IPS DF 4.7 (cell line): ENCODE data around the gene CBR3.

ENCODE experiments used
- DNase-seq: peaks from one replicate; pipeline ENCODE4 v3.0.0-alpha.2; 2013; ENCODE audit warnings: low spot score; ENCODE audit errors: extremely low read depth

Gene CBR3

GRCh38 chr21:36155603-36156338, 20.9 kb downstream of the CBR3 start:
- no peak for DNase-seq

- no peak for DNase-seq
Measured at GRCh38 chr21:36156339-36156814, 21.5 kb downstream of the CBR3 start.

- DNase-seq: no peak
Measured at GRCh38 chr21:36156815-36157670, 22.2 kb downstream of the CBR3 start, which contains the start of gene DOP1B. Gene DOP1B (plus strand): TSS chr21:36156824. CDS start chr21:36164734, 7,910 bp downstream.

DNA sequence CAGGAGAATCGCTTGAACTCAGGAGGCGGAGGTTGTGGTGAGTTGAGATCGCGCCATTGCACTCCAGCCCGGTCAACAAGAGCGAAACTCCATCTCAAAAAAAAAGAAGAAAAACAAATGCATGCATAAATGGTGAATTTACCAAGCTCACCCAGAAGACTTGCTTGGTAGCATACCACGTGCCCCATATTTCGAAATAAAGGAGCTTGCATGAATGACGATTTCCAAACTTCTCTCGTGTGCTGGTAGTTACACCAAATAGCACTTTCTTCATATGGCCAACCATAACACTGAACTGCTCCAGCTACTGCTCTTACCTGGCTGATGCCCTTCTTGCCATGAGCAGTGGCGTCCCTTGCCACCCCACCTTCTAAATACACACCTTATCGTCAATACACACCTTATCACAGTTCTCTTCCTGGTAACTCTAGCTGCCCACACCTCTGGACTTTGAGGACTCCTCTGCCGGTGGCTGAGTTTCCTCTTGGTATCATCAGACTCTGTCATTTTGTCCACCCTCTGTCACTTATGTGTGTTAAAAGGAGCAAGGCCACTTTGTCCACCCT, 24.6 kb downstream of the CBR3 start:
- DNase-seq: no peak

DNA sequence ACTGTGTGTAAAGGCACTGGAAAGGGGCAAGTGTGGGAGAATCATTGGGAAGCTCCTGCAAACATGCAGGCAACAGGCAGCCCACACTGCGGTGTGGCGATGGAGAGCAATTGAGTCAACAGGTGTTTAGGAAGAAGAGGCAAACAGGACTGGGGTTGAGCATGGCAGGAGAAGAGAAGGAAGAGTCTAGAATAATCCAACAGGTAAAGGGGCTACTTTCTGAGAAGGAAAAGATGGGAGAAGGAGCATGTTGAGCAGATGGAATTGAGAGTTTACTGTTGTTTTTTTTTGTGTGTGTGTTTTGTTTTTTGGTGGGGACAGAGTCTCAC, 25.9 kb downstream of the CBR3 start:
- no peak for DNase-seq

GRCh38 chr21:36162631-36163030, 27.8 kb downstream of the CBR3 start:
- DNase-seq: no peak

DNA sequence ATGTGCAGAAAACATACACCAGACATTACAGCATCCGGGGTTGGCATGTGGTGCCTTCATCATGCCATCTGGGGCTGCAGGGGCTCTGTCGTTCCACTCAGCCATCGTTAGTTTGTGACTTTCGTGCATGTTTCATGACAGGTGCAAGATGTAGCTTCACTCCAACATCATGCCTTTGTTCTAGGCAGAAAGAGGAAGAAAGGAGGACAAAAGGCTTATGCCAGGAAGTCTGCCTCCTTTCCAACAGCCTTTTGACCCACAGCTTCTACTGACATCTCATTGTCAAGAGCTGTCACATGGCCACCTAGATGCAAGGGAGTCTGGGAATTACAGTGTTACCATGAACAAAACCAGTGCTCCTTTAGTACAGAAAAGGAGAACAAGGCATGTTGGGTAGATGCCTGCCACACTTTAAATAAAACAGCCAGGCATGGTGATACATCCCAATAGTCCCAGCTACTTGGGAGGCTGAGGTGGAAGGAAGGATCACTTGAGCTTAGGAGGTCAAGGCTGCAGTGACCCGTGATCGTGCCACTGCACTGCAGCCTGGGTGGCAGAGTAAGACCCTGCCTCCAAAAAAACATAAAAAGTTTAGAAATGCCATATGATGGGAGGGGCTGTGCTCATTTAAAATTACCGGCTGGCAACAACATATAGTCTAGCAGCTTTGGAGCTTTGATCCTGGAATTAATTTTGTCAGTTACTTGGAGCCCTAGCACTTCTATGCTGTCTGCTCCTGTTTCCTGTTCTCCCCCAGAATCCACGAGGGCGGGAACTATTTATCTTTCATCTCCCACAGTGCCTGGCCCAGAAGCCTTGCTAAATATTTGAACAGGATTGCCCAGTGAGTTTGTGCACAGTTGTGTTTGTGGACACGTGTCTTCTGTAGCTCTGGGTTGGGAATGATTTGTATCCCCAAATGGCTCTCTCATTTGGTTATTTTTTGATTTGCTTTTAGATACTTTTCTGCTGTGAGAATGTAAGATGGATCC, 29.2 kb downstream of the CBR3 start:
- DNase-seq: no peak

GRCh38 chr21:36165356-36165755, 30.5 kb downstream of the CBR3 start:
- no peak for DNase-seq

GRCh38 chr21:36166705-36167104, 31.8 kb downstream of the CBR3 start:
- DNase-seq: no peak

- no peak for DNase-seq
Measured at GRCh38 chr21:36167541-36167940, 32.7 kb downstream of the CBR3 start.

DNA sequence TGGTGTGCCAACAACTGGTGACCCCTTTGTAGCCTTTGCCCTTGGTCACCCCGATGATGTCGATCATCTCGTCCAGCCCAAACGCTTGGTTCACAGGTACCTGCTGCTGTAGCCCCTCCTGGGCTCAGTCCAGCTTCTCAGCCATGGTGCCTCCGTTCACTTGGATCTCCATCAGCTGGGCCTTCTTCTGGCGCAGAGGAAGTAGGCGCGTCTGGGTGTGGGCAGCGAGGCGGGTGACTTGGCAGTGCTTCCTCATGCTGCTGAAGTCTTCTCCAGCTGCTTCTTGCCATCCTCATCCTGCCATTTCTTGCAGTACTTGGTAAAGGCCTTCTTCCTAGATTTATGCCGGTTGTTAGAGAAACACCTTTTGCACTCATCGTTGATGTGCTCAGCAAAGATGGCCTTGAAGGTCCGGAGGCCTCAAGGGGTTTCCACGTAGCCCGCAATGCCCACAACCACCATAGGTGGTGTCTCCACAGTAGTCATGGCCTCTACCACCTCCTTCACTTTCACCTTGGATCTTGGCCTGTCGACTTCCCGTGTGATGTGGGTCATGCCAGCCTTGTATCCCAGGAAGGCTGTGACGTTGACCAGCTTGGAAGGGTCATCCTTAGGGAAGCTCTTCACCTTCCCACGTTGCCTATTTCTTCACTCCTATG, 34.7 kb downstream of the CBR3 start:
- DNase-seq: no peak

- no peak for DNase-seq
Measured at GRCh38 chr21:36170823-36171222, 35.9 kb downstream of the CBR3 start.

- no peak for DNase-seq
Measured at GRCh38 chr21:36171336-36171735, 36.5 kb downstream of the CBR3 start.

- DNase-seq: no peak
Measured at GRCh38 chr21:36171741-36172331, 37.0 kb downstream of the CBR3 start.

GRCh38 chr21:36174780-36175179, 39.9 kb downstream of the CBR3 start:
- DNase-seq: no peak

DNA sequence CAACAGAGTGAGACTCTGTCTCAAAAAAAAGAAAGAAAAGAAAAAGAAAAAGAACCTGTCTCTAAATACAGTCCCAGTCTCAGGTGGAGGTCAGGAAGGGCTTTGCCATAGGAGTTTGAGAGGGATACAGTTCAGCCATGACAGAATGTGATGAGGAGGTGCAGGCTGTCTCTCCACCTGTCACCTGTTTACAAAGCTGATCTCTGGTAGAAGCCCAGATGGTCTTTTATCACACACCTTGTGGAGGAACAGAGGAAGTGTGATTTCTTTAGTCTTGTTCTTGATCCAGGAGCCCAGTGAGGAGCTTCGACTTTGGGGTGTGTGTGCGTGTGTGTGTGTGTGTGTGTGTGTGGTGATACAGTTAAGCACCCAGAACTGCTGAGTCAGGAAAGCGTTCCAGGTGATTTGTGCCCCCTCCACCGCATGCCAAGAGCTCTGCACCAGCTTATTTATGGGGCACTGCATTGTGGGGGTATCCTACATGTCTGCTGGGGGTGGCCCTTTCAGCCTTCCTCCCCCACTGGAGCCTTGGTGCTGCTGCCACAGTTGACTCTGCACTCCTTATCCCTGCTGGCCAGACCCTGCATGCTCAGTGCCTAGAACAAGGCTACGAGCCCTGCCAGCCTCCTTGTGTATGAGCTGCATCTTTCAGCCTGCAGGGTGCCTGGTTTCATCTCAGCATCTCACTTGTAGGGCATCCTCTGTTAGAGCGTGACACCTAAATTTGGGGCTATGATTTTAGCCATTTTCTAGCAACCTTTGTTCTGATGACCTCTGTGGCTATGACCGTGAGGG, 41.1 kb downstream of the CBR3 start:
- DNase-seq: no peak

DNA sequence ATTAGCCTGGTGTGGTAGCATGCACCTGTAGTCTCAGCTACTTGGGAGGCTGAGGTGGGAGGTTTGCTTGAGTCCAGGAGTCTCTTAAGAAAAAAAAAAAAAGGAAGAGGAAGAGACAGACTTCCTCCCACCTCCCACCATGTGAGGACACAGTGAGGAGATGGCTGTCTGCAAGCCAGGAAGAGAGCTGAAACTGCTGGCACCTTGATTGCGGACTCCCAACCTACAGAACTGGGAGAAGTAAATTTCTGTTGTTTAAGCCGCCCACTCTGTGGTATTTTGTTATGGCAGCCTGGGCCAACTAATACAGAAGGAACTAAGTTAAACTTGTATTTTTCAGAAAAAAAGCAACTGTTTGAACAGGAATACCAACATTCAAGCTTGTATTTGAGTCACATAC, 43.5 kb downstream of the CBR3 start:
- no peak for DNase-seq

DNA sequence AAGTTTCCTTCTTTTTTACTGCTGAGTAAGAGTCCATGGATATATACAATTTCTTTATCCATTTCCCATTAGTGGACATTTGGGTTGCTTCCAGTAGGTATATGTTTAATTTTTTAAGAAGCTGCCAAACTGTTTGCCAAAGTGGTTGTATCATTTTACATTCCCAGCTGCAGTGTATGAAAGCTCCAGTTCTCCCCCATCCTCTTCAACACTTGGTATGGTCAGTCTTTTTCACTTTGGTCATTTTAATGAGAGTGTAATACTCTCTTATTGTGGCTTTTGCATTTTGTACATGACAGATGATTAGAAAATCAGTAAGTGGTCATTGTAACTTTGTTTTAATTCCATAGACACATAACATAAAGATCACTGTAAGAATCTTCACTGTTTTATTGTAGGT, 44.3 kb downstream of the CBR3 start:
- no peak for DNase-seq

- no peak for DNase-seq
Measured at GRCh38 chr21:36180963-36181362, 46.1 kb downstream of the CBR3 start.
